ENCODE measurements around the gene TAB2.
"Not testable (repeated sequence)": the region's sequence is repeated elsewhere in the genome, so short reads cannot be mapped to it uniquely, and the experiment has no call there.

Gene TAB2

DNA sequence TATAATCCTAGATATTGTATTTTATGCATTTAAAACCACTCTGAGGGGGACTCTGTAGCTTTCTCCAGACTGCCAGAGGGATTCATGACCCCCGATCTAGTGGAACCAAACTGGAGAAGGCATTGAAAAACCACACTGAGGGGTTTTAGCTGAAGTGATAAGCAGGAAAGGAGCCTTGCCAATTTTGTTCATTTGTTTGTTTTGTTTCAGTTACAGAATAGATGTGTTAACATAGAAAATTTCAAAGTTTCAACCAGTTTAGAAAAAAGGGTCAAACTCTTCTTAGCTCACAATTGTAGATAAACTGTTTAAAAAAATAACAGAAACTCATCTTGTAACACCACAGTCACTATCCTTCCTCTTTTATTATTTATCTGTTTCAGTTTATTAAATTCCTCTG, 19.8 kb downstream of the TAB2 start:
- TF ChIP-seq, protein P1, sequence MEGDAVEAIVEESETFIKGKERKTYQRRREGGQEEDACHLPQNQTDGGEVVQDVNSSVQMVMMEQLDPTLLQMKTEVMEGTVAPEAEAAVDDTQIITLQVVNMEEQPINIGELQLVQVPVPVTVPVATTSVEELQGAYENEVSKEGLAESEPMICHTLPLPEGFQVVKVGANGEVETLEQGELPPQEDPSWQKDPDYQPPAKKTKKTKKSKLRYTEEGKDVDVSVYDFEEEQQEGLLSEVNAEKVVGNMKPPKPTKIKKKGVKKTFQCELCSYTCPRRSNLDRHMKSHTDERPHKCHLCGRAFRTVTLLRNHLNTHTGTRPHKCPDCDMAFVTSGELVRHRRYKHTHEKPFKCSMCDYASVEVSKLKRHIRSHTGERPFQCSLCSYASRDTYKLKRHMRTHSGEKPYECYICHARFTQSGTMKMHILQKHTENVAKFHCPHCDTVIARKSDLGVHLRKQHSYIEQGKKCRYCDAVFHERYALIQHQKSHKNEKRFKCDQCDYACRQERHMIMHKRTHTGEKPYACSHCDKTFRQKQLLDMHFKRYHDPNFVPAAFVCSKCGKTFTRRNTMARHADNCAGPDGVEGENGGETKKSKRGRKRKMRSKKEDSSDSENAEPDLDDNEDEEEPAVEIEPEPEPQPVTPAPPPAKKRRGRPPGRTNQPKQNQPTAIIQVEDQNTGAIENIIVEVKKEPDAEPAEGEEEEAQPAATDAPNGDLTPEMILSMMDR (IDR thresholded peaks at IDR 0.05; ENCODE audit: insufficient read depth, low read length, missing control alignments) = no peak
- CTCF ChIA-PET = interaction anchor here (1.3 to 2.0 kb wide), 2 partner anchors 10 to 16 kb away, joined by 4 read pairs; no protein-coding TSS in a partner anchor
- POLR2A ChIA-PET = no interaction called here
- no peak overlapping the region for H3K4me3 ChIP-seq (ENCODE audit: low read depth, low read length)
- no peak for DNase-seq (ENCODE audit: low read depth, low spot score)

DNA sequence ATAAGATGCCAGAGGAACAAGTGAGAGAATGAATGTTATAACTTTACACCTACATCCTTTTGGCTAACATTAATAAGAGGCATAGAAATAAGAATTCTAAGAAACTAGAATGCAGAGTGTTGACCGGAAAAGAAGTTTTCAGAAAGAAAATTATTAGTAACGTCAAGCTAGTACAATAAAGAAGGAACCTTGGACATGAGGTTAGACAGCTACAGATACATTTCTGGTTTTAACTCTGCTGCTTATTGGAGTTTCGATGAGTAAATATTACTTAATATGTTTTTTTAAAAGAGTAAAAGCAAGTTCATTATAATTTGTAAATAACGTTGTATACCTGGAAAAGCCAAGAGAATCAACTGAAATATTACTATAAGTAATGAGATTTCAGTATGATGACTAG, 22.7 kb downstream of the TAB2 start:
- TF ChIP-seq, protein P1 (IDR thresholded peaks at IDR 0.05; ENCODE audit: insufficient read depth, low read length, missing control alignments) = no peak
- POLR2A ChIA-PET = no interaction called here
- DNase-seq (ENCODE audit: low read depth, low spot score) = no peak
- CTCF ChIA-PET = no interaction called here
- H3K4me3 ChIP-seq (ENCODE audit: low read depth, low read length) = no peak overlapping the region

DNA sequence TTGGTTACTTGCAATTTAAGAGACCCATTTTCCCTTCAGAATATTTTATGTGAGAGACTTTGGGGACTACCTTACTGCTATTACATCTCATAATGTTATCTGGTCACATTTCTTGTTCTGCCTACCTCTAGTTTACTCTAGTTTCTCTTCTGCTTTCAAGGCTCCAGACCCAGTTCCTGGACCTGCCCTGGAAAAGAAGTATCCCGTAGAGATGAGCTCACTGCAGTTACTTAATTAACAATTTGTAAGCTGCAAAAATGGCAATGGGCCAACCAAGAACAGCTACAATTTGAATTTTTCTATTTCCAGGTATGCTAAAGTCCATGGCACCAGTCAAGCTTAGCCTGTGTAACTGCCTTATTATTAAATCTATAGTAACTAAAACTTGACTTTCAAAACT, 25.0 kb downstream of the TAB2 start:
- TF ChIP-seq, protein P1 (IDR thresholded peaks at IDR 0.05; ENCODE audit: insufficient read depth, low read length, missing control alignments) = no peak
- no peak for DNase-seq (ENCODE audit: low read depth, low spot score)
- no peak overlapping the region for H3K4me3 ChIP-seq (ENCODE audit: low read depth, low read length)
- ChIA-PET CTCF (no interaction called here), POLR2A (no interaction called here)

- TF ChIP-seq, protein P1 (IDR thresholded peaks at IDR 0.05; ENCODE audit: insufficient read depth, low read length, missing control alignments) = no peak
- POLR2A ChIA-PET = no interaction called here
- DNase-seq (ENCODE audit: low read depth, low spot score) = no peak
- CTCF ChIA-PET = no interaction called here
- H3K4me3 ChIP-seq (ENCODE audit: low read depth, low read length) = no peak overlapping the region
Observed at GRCh38 chr6:149343501-149343900, 26.0 kb downstream of the TAB2 start.

GRCh38 chr6:149346078-149346477, 28.6 kb downstream of the TAB2 start:
- no peak overlapping the region for H3K4me3 ChIP-seq (ENCODE audit: low read depth, low read length)
- TF ChIP-seq, protein P1 (IDR thresholded peaks at IDR 0.05; ENCODE audit: insufficient read depth, low read length, missing control alignments) = no peak
- ChIA-PET CTCF (interaction anchor here (0.6 to 1.4 kb wide), 2 partner anchors 317 to 393 kb away, joined by 4 read pairs; no protein-coding TSS in a partner anchor), POLR2A (no interaction called here)
- no peak for DNase-seq (ENCODE audit: low read depth, low spot score)

DNA sequence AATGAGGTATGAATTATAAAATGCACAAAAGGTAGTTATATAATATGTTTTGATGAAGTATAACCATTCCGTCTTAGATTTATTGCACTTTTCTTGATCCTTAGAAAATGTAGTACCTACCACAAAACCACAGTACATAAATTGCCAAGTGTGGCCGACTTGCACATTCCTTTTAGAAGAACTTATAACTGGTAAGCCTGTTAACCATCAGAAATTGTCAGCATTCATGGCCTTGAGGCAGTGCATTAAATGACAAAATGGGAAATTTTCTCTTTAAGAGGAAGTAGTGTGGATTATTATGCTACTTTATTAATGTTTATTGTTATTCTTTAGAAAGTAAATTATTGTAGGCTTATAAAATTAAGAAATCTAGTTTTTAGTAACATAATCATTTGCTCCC, 29.6 kb downstream of the TAB2 start:
- no peak overlapping the region for H3K4me3 ChIP-seq (ENCODE audit: low read depth, low read length)
- peak; percentile 14 for DNase-seq (ENCODE audit: low read depth, low spot score)
- TF ChIP-seq, protein P1 (IDR thresholded peaks at IDR 0.05; ENCODE audit: insufficient read depth, low read length, missing control alignments) = no peak
- CTCF ChIA-PET = interaction anchor here (1.4 kb wide), 1 partner anchor 318 kb away, joined by 4 read pairs; no protein-coding TSS in a partner anchor
- POLR2A ChIA-PET = no interaction called here

DNA sequence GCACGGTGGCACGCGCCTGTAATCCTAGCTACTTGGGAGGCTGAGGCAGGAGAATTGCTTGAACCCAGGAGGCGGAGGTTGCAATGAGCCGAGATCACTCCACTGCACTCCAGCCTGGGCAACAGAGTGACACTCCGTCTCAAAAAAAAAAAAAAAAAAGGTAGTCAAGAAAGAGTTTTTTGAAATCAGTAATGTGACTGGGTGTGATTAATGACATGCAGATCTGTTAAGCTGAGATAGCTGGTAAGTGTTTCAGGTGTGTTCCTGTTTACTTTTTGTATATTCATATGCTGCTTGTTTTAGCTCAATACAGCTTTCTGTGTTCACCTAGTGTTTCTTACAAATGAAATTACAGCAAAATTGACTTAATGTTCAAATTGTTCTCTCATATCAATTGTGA, 31.8 kb downstream of the TAB2 start:
- H3K4me3 ChIP-seq (ENCODE audit: low read depth, low read length); DNase-seq (ENCODE audit: low read depth, low spot score); CTCF ChIA-PET: not testable (repeated sequence)
- POLR2A ChIA-PET = interaction anchor here (0.9 kb wide), 1 partner anchor 32 kb away, joined by 3 read pairs; the partner anchor contains the start of gene TAB2

Measured in AG04449 (cell line).